GM21723 (cell line): ENCODE data around the gene ODF4.

Experiments used
- ATAC-seq: cut with Tn5 transposase; IDR thresholded peaks from one replicate; pipeline ENCODE4 v1.9.1; 2021; ENCODE audit warnings: mild to moderate bottlenecking, moderate library complexity; ENCODE audit not compliant: unreplicated experiment

ODF4 gene

GRCh38 chr17:8339540-8339939 lies at the start of gene ODF4:
ODF4 (plus strand) TSS chr17:8339840; CDS start chr17:8340052, 212 bp downstream.
- no peak for ATAC-seq

- ATAC-seq: no peak
Observed at GRCh38 chr17:8290043-8290442, 49.6 kb upstream of the ODF4 start.

- no peak for ATAC-seq
Observed at GRCh38 chr17:8292639-8293395, 46.8 kb upstream of the ODF4 start.

- no peak for ATAC-seq
Observed at GRCh38 chr17:8294361-8294760, 45.3 kb upstream of the ODF4 start.

- no peak for ATAC-seq
Observed at GRCh38 chr17:8294814-8295316, 44.8 kb upstream of the ODF4 start.

GRCh38 chr17:8300226-8300625 lies 39.4 kb upstream of the ODF4 start:
- ATAC-seq: no peak

GRCh38 chr17:8300627-8301242 lies 38.9 kb upstream of the ODF4 start:
- peak; percentile 73 for ATAC-seq

GRCh38 chr17:8310601-8311123 lies 29.0 kb upstream of the ODF4 start:
- ATAC-seq: no peak

GRCh38 chr17:8311131-8311790 lies 28.4 kb upstream of the ODF4 start:
- no peak for ATAC-seq

- no peak for ATAC-seq
Observed at GRCh38 chr17:8312251-8312650, 27.4 kb upstream of the ODF4 start.

- ATAC-seq: no peak
Observed at GRCh38 chr17:8312726-8313600, 26.7 kb upstream of the ODF4 start.

GRCh38 chr17:8314797-8315763 lies 24.6 kb upstream of the ODF4 start:
- ATAC-seq: no peak

GRCh38 chr17:8315764-8316217 lies 23.8 kb upstream of the ODF4 start:
- ATAC-seq: no peak

- ATAC-seq: no peak
Observed at GRCh38 chr17:8318010-8318935, 21.4 kb upstream of the ODF4 start.

- no peak for ATAC-seq
Observed at GRCh38 chr17:8320262-8320661, 19.4 kb upstream of the ODF4 start.

- no peak for ATAC-seq
Observed at GRCh38 chr17:8320990-8321389, 18.6 kb upstream of the ODF4 start.

- ATAC-seq: no peak
Observed at GRCh38 chr17:8322061-8322460, 17.6 kb upstream of the ODF4 start.

- ATAC-seq: no peak
Observed at GRCh38 chr17:8324132-8324531, 15.5 kb upstream of the ODF4 start.
